GM13976 (cell line): Measurements from ENCODE around the gene PCED1B.

ENCODE experiments used
- DNase-seq: peaks from one replicate; pipeline ENCODE4 v3.0.0; 2012; ENCODE audit warnings: low spot score
- in situ Hi-C: fragments of 300-500 bp; cut with MboI; formaldehyde crosslinking; loops from one replicate; pipeline ENCODE4 v1.12.0; 2022; ENCODE audit warnings: low sequenced_read_pairs, mixed read lengths, inconsistent platforms; ENCODE audit not compliant: unreplicated experiment
- TF ChIP-seq, protein P1 (sequence below): IDR thresholded peaks from 2 replicates; pipeline ENCODE4 v1.5.1; 2012; ENCODE audit warnings: borderline replicate concordance, mild to moderate bottlenecking; ENCODE audit not compliant: insufficient read depth; ENCODE audit errors: extremely low read depth, missing control alignments, control extremely low read depth

The PCED1B gene

DNA sequence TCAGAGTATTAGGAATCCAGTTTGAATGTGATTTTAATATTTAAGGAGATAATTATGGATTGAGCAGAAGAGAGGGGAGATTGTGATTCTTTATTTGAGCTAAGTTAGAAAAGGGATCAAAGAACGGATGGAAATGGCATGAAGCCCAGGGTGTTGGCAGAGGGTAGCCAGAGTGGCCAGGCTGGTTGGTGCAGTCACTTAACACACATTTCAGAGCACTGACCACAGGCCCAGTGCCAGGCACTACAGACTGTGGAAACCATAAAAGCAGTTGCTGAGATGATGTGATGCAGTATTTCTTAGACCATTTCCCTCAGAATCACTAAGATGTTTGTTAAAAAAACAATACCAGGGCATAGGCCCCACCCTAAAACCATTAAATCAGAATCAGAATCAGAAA, 168.0 kb downstream of the PCED1B start:
- in situ Hi-C loops, result no loop called here
- TF ChIP-seq, protein P1, sequence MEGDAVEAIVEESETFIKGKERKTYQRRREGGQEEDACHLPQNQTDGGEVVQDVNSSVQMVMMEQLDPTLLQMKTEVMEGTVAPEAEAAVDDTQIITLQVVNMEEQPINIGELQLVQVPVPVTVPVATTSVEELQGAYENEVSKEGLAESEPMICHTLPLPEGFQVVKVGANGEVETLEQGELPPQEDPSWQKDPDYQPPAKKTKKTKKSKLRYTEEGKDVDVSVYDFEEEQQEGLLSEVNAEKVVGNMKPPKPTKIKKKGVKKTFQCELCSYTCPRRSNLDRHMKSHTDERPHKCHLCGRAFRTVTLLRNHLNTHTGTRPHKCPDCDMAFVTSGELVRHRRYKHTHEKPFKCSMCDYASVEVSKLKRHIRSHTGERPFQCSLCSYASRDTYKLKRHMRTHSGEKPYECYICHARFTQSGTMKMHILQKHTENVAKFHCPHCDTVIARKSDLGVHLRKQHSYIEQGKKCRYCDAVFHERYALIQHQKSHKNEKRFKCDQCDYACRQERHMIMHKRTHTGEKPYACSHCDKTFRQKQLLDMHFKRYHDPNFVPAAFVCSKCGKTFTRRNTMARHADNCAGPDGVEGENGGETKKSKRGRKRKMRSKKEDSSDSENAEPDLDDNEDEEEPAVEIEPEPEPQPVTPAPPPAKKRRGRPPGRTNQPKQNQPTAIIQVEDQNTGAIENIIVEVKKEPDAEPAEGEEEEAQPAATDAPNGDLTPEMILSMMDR, result no peak
- no peak for DNase-seq

DNA sequence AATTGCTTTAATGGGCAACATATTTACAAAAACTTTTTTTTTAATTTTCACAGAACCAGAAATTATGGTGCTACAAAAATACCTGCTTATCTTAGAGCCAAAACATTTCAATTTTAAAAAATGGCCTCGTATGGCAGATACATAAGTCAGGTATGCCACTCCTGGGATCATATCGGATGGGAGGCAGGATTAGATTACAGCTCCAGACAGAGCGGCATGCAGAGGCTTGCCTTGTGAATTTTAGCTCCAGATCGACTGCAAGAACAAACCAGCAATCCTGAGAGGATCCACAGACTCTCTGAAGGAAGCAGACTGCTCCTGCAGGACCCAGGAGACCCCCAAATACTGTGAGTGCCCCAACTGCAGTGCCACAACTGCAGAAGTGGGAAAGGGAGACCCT, 169.7 kb downstream of the PCED1B start:
- no peak for DNase-seq
- TF ChIP-seq, protein P1, result no peak
- in situ Hi-C loops, result no loop called here

DNA sequence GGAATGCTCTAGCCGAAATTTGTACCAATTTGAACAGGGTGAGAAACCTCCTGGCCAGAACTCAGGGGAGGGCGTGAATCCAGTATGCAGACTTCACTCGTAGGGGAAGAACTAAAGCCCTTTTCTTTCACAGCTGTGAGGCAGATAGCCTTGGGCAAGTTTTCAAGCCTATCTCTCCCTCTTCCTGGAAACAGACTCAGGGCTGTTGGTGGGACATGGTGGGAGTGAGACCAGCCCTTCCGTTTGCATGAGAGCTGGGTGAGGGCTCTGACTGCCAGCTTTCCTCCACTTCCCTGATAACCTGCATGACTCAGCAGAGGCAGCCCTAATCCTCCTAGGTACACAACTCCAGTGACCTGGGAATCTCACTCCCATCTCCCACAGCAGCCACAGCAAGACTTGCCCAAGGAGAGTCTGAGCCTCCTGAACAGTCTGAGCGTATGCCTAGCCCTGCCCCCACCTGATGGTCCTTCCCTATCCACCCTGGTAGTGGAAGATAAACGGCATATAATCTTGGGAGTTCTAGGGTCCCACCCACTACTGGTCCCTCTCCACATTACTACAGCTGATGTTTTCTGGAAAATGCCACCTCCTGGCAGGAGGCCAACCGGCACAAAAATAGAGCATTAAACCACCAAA, 170.4 kb downstream of the PCED1B start:
- DNase-seq, result no peak

DNA sequence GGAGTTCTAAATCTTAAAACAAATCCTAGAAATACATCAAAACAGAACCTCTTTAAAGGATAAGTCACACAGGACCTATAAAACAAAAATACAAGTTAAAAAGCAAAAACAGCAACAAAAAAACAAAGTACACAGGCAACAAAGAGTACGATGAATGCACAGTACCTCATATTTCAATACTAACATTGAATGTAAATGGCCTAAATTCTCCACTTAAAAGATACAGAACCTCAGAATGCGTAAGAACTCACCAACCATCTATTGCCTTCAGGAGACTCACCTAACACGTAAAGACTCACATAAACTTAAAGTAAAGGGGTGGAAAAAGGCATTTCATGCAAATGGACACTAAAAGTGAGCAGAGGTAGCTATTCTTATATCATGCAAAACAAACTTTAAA, 172.5 kb downstream of the PCED1B start:
- no peak for DNase-seq
- in situ Hi-C loops, result no loop called here
- TF ChIP-seq, protein P1, result no peak

More for the DNA sequence above, 170.4 kb downstream of the PCED1B start:
- in situ Hi-C loops, result no loop called here
- TF ChIP-seq, protein P1, result no peak

DNA sequence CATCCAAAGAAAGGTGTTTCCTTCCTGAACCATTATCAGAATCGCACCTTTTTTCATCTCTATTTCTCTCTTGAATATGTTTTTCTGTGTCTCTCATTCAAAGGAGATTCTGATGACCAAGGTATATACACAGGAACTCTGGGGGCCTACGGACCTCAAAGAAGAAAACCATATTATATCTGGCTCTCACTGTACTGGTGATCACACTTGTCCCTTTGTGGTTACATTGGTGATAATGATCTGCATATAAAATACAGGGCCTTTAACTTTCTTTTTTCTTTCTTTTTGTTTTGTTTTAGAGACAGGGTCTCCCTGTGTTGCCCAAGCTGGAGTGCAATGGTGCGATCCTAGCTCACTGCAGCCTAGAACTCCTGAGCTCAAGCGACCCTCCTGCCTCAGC, 185.5 kb downstream of the PCED1B start:
- in situ Hi-C loops, result no loop called here

DNA sequence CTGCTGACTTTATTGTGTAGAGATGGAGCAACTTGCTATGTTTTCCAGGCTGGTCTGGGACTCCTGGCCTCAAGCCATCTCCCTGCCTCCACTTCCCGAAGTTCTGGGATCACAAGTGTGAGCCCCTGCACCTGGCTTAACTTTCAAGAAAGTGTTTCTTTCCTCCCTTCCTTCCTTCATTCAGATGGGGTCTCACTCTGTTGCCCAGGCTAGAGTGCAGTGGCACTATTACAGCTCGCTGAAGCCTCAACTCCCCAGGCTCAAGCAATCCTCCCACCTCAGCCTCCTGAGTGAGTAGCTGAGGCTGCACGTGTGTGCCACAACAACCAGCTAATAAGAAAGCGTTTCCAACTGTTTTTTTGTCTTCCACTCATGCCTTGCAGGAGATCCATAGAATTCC, 186.0 kb downstream of the PCED1B start:
- no peak for DNase-seq
- in situ Hi-C loops, result no loop called here
- TF ChIP-seq, protein P1, result no peak

More for the DNA sequence above, 185.5 kb downstream of the PCED1B start:
- TF ChIP-seq, protein P1, result no peak
- DNase-seq, result no peak
